Endothelial cell of umbilical vein (primary cell): ENCODE data around the gene NFE2L1.

Source experiments
- CTCF ChIP-seq, 2 donors: IDR thresholded peaks; 1 replicate in 1 of 2; 2 replicates in 1 of 2; pipeline ENCODE4 v1.5.1; 2011; ENCODE audit warnings: low read length in 2 of 2, mild to moderate bottlenecking in 2 of 2, moderate library complexity in 2 of 2, control low read depth in 1 of 2, inconsistent platforms in 1 of 2, low read depth in 1 of 2; ENCODE audit not compliant: insufficient read depth in 1 of 2; ENCODE audit errors: extremely low read depth in 1 of 2
- MYC ChIP-seq: IDR thresholded peaks from one replicate; pipeline ENCODE4 v1.6.1; 2011; ENCODE audit warnings: mild to moderate bottlenecking, low read depth, low read length
- POLR2A ChIP-seq: IDR thresholded peaks from 2 replicates; pipeline ENCODE4 v1.6.1; 2012; ENCODE audit warnings: low read depth, mild to moderate bottlenecking, control low read depth, low read length
- POLR2AphosphoS5 ChIP-seq: IDR thresholded peaks from 2 replicates; pipeline ENCODE4 v1.6.1; 2012; ENCODE audit warnings: low read depth, mild to moderate bottlenecking, control low read depth, low read length, moderate library complexity; ENCODE audit not compliant: insufficient read depth

GRCh38 chr17:48107137-48108055 is 59.2 kb downstream of the NFE2L1 start, which contains the start of gene SNX11:
- TF ChIP-seq POLR2A (peak; percentile 82), CTCF (IDR thresholded peaks at IDR 0.05; ENCODE audit: extremely low read depth in 1 of 2, insufficient read depth in 1 of 2, low read depth in 1 of 2, low read length in 2 of 2) (no peak), POLR2AphosphoS5 (peak; percentile 20), MYC (no peak)
